Panc1 (cell line): ENCODE results near the gene NAPA. TPM values are rescaled to one million over a fixed set of nuclear protein-coding genes. Genes with fewer than 3 reads are reported as not detected.

Experiments used
- ATAC-seq: fragments of 200-7000 bp; cut with Tn5 transposase; 2 replicates; pipeline ENCODE4 v1.9.1; 2020; ENCODE audit warnings: mild to moderate bottlenecking, moderate library complexity
- BruUV-seq: library from RNA; stranded (reverse); fragments of 400-500 nt; replicated peaks from 2 replicates; lab custom pipeline; 2021; lab: Mats Ljungman, UMichigan
- CTCF ChIA-PET: fragments of 300-600 bp; sonication (Branson Sonifier 250); formaldehyde crosslinking; loops from one replicate; lab custom pipeline; 2022; ENCODE audit warnings: antibody characterized with exemption; lab: Charles Lee
- POLR2A ChIA-PET: fragments of 300-600 bp; sonication (Branson Sonifier 250); formaldehyde crosslinking; loops from one replicate; lab custom pipeline; 2022; ENCODE audit warnings: antibody characterized with exemption; lab: Charles Lee
- DNase-seq: peaks from one replicate; pipeline ENCODE4 v3.0.0-alpha.2; 2010; ENCODE audit warnings: low read depth, low spot score
- H3K27ac ChIP-seq: 2 replicates; pipeline ENCODE4 v1.5.1; 2011; ENCODE audit warnings: mild to moderate bottlenecking, low read length, inconsistent platforms
- H3K27me3 ChIP-seq: fragments of 200-500 bp; sonication (Bioruptor generic); 2 replicates; pipeline ENCODE4 v1.6.0; 2014; ENCODE audit warnings: low read length, inconsistent platforms; ENCODE audit not compliant: control insufficient read depth, insufficient read depth
- H3K36me3 ChIP-seq: fragments of 200-500 bp; sonication (Bioruptor generic); 2 replicates; pipeline ENCODE4 v1.5.1; 2014; ENCODE audit warnings: inconsistent platforms, mild to moderate bottlenecking, low read length, moderate library complexity; ENCODE audit not compliant: control insufficient read depth, insufficient read depth
- H3K4me1 ChIP-seq: 2 replicates; pipeline ENCODE4 v1.5.1; 2011; ENCODE audit warnings: inconsistent platforms, mild to moderate bottlenecking, low read length, moderate library complexity; ENCODE audit not compliant: control insufficient read depth, insufficient read depth
- H3K4me3 ChIP-seq, 2 experiments: 2 replicates each; pipeline ENCODE4 v1.5.1; 2011 to 2012; ENCODE audit warnings: low read depth in 2 of 2, low read length in 2 of 2, mild to moderate bottlenecking in 2 of 2, inconsistent platforms in 1 of 2, moderate library complexity in 1 of 2
- H3K9me3 ChIP-seq: fragments of 200-500 bp; sonication (Bioruptor generic); 2 replicates; pipeline ENCODE4 v1.5.1; 2014; ENCODE audit warnings: low read depth, mild to moderate bottlenecking, inconsistent platforms, low read length, moderate library complexity; ENCODE audit not compliant: control insufficient read depth, insufficient read depth
- POLR2AphosphoS5 ChIP-seq: IDR thresholded peaks from 2 replicates; pipeline ENCODE4 v1.6.1; 2012; ENCODE audit warnings: mild to moderate bottlenecking, low read depth, low read length, moderate library complexity
- SIN3A ChIP-seq: IDR thresholded peaks from 2 replicates; pipeline ENCODE4 v1.6.1; 2012; ENCODE audit warnings: low read depth, mild to moderate bottlenecking, low read length, moderate library complexity, borderline replicate concordance; ENCODE audit not compliant: insufficient read depth
- TCF7L2 ChIP-seq: IDR thresholded peaks from 2 replicates; pipeline ENCODE4 v1.6.1; 2011; ENCODE audit warnings: mild to moderate bottlenecking, low read depth, low read length, inconsistent platforms
- in situ Hi-C: cut with HindIII; loops from 2 replicates; pipeline ENCODE4 v1.10.0; 2016; ENCODE audit warnings: low sequenced_read_pairs, low pct_unique_long_range_greater_than_20kb
- intact Hi-C: fragments of 100-400 bp; cut with micrococcal nuclease; formaldehyde crosslinking; loops from one replicate; pipeline ENCODE4 v1.10.0; 2022; ENCODE audit not compliant: unreplicated experiment
- total RNA-seq: library from RNA; stranded (reverse); gene quantifications from one replicate; pipeline ENCODE4 v1.2.1, GENCODE V29; 2021; ENCODE audit not compliant: unreplicated experiment
- TF ChIP-seq, protein P1 (sequence below): fragments of 450-650 bp; IDR thresholded peaks from 2 replicates; pipeline ENCODE4 v1.5.1; 2017; ENCODE audit warnings: mild to moderate bottlenecking
- TF ChIP-seq, protein P2 (sequence below), 2 experiments: IDR thresholded peaks; 2 replicates each; pipeline ENCODE4 v1.6.1; 2011 to 2012; ENCODE audit warnings: low read depth in 2 of 2, control low read depth in 1 of 2, low read length in 1 of 2, mild to moderate bottlenecking in 1 of 2, moderate library complexity in 1 of 2; ENCODE audit not compliant: insufficient read depth in 1 of 2

Gene NAPA
- total RNA-seq, 1 experiment from 2014 or later = 71.0 TPM

- no peak for ATAC-seq
- TF ChIP-seq, protein P1, sequence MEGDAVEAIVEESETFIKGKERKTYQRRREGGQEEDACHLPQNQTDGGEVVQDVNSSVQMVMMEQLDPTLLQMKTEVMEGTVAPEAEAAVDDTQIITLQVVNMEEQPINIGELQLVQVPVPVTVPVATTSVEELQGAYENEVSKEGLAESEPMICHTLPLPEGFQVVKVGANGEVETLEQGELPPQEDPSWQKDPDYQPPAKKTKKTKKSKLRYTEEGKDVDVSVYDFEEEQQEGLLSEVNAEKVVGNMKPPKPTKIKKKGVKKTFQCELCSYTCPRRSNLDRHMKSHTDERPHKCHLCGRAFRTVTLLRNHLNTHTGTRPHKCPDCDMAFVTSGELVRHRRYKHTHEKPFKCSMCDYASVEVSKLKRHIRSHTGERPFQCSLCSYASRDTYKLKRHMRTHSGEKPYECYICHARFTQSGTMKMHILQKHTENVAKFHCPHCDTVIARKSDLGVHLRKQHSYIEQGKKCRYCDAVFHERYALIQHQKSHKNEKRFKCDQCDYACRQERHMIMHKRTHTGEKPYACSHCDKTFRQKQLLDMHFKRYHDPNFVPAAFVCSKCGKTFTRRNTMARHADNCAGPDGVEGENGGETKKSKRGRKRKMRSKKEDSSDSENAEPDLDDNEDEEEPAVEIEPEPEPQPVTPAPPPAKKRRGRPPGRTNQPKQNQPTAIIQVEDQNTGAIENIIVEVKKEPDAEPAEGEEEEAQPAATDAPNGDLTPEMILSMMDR = no peak
- no peak for TF ChIP-seq SIN3A
- TF ChIP-seq, protein P2, sequence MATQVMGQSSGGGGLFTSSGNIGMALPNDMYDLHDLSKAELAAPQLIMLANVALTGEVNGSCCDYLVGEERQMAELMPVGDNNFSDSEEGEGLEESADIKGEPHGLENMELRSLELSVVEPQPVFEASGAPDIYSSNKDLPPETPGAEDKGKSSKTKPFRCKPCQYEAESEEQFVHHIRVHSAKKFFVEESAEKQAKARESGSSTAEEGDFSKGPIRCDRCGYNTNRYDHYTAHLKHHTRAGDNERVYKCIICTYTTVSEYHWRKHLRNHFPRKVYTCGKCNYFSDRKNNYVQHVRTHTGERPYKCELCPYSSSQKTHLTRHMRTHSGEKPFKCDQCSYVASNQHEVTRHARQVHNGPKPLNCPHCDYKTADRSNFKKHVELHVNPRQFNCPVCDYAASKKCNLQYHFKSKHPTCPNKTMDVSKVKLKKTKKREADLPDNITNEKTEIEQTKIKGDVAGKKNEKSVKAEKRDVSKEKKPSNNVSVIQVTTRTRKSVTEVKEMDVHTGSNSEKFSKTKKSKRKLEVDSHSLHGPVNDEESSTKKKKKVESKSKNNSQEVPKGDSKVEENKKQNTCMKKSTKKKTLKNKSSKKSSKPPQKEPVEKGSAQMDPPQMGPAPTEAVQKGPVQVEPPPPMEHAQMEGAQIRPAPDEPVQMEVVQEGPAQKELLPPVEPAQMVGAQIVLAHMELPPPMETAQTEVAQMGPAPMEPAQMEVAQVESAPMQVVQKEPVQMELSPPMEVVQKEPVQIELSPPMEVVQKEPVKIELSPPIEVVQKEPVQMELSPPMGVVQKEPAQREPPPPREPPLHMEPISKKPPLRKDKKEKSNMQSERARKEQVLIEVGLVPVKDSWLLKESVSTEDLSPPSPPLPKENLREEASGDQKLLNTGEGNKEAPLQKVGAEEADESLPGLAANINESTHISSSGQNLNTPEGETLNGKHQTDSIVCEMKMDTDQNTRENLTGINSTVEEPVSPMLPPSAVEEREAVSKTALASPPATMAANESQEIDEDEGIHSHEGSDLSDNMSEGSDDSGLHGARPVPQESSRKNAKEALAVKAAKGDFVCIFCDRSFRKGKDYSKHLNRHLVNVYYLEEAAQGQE (IDR thresholded peaks at IDR 0.05; ENCODE audit: insufficient read depth in 1 of 2, low read depth in 2 of 2, low read length in 1 of 2) = no peak
- TF ChIP-seq POLR2AphosphoS5 = no peak
- no peak for TF ChIP-seq TCF7L2
- Histone ChIP-seq H3K4me1 (no peaks in the 10 kb centered on the region), H3K9me3 (no peaks in the 10 kb centered on the region), H3K36me3 (no peaks in the 10 kb centered on the region), H3K4me3 (no peak overlapping the region), H3K27me3 (no peaks in the 10 kb centered on the region), H3K27ac (no peak overlapping the region)
- CTCF ChIA-PET = no interaction called here
- DNase-seq = no peak
- no TSS peak for BruUV-seq
- in situ Hi-C loops (no loop called here), intact Hi-C loops (no loop called here)
- POLR2A ChIA-PET = no interaction called here
Observed at GRCh38 chr19:47498561-47498960, 16.3 kb downstream of the NAPA start.

- no peaks in the 10 kb centered on the region for H3K9me3 ChIP-seq
- intact Hi-C loops = no loop called here
- ChIA-PET POLR2A (no interaction called here), CTCF (no interaction called here)
- BruUV-seq = no TSS peak
- no peaks in the 10 kb centered on the region for H3K36me3 ChIP-seq
- no peaks in the 10 kb centered on the region for H3K27me3 ChIP-seq
- H3K4me1 ChIP-seq = no peaks in the 10 kb centered on the region
- in situ Hi-C loops = no loop called here
- TF ChIP-seq, protein P2 (IDR thresholded peaks at IDR 0.05; ENCODE audit: insufficient read depth in 1 of 2, low read depth in 2 of 2, low read length in 1 of 2) = no peak
- TF ChIP-seq, protein P1 = no peak
- ATAC-seq (no peak), DNase-seq (no peak)
- H3K27ac ChIP-seq = no peak overlapping the region
- H3K4me3 ChIP-seq = no peak overlapping the region
Observed at GRCh38 chr19:47497821-47498520, 16.9 kb downstream of the NAPA start.
